ENCODE data around the gene PYROXD2.

Gene PYROXD2

GRCh38 chr10:98367604-98368451 lies 47.2 kb downstream of the PYROXD2 start:
- TF ChIP-seq CTCF (IDR thresholded peaks at IDR 0.05; ENCODE audit: low read depth, low read length) = no peak
- H3K4me3 ChIP-seq (replicated peaks in 1 of 2; ENCODE audit: low read depth in 2 of 2, low read length in 2 of 2) = no peak overlapping the region
- no peak for DNase-seq (ENCODE audit: low read depth in 2 of 2)

GRCh38 chr10:98366062-98366530 lies 48.9 kb downstream of the PYROXD2 start:
- no peak for DNase-seq (ENCODE audit: low read depth in 2 of 2)
- no peak for TF ChIP-seq CTCF (IDR thresholded peaks at IDR 0.05; ENCODE audit: low read depth, low read length)
- no peak overlapping the region for H3K4me3 ChIP-seq (replicated peaks in 1 of 2; ENCODE audit: low read depth in 2 of 2, low read length in 2 of 2)

- no peak for TF ChIP-seq CTCF (IDR thresholded peaks at IDR 0.05; ENCODE audit: low read depth, low read length)
- no peak for DNase-seq (ENCODE audit: low read depth in 2 of 2)
- H3K4me3 ChIP-seq (replicated peaks in 1 of 2; ENCODE audit: low read depth in 2 of 2, low read length in 2 of 2) = no peak overlapping the region
Observed at GRCh38 chr10:98365406-98366061, 49.4 kb downstream of the PYROXD2 start.

DNA sequence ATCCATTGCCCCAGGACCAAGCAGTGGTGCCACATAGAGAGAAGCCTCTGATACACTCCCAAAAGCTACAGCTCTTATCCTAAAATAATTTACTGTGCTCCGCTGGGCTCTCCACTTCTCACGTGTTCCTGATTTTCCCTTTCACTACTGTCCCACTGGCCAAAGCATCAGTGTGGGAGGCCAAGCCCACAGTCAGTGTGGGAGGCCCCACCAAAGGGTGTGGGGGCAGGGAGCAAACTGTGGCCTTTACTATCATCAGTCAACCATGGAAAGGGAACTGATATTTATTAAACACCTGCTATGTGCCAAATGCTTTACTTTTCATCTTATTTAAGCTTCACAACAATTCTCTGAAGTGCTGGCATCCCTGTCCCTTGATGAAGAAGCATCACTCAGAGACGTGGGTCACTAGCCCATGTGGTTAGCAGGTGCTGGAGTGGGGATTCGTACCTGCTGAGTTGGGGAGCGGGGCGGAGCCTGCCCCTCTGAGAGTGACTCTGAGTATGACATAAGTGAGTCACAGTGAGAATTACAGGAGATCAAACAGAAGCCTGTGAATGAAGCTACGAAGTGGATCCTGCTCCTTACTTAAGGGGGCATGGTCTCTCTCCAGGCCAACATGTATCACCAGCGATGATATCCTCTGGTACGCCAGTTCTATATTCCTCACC lies 50.4 kb downstream of the PYROXD2 start:
- TF ChIP-seq CTCF (IDR thresholded peaks at IDR 0.05; ENCODE audit: low read depth, low read length) = no peak
- DNase-seq (ENCODE audit: low read depth in 2 of 2) = no peak
- H3K4me3 ChIP-seq (replicated peaks in 1 of 2; ENCODE audit: low read depth in 2 of 2, low read length in 2 of 2) = no peak overlapping the region

DNA sequence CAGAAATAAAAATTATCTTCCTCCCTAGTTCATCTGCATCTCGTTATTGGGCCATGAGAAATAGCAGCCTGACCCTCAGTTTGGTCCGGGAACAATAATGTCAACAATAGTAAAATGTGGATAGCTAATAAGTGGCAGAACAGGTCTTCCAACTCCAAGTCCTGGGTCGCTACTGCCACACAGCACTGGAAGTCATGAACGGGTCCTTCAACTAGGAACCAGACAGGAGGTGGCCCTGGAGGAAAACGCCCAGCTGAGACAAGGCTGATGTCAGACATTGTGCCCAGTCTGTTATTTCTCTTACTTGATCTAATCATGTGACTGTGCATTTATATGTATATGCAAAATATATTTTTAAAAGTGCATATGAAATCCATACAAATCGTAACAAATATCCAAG lies 51.8 kb downstream of the PYROXD2 start:
- no peak overlapping the region for H3K4me3 ChIP-seq (replicated peaks in 1 of 2; ENCODE audit: low read depth in 2 of 2, low read length in 2 of 2)
- TF ChIP-seq CTCF (IDR thresholded peaks at IDR 0.05; ENCODE audit: low read depth, low read length) = no peak
- DNase-seq (ENCODE audit: low read depth in 2 of 2) = no peak

- peak overlapping the region in 1 of 2 donors; percentile 41 for H3K4me3 ChIP-seq (replicated peaks in 1 of 2; ENCODE audit: low read depth in 2 of 2, low read length in 2 of 2)
- DNase-seq (ENCODE audit: low read depth in 2 of 2) = peak; percentile 99
Observed at GRCh38 chr10:98361131-98362025, 53.6 kb downstream of the PYROXD2 start.

More at GRCh38 chr10:98361131-98362025, 53.6 kb downstream of the PYROXD2 start:
- TF ChIP-seq CTCF (IDR thresholded peaks at IDR 0.05; ENCODE audit: low read depth, low read length) = no peak

All from cardiac fibroblast (primary cell).